NCI-H2171 treated with DMSO at 0.1 percent for 48 hours (cell line): ENCODE results near the gene ZBTB7A.

Experiments used
- DNase-seq: peaks from one replicate; lab custom pipeline; 2025; lab: John Stamatoyannopoulos, UW

ZBTB7A gene

GRCh38 chr19:4068047-4068966 is 1.6 kb upstream of the ZBTB7A start:
- no peak for DNase-seq

- peak; percentile 22 for DNase-seq
Observed at GRCh38 chr19:4067396-4068046, 822 bp upstream of the ZBTB7A start.

- DNase-seq = no peak
Observed at GRCh38 chr19:4066176-4066606, 508 bp downstream of the ZBTB7A start.

- DNase-seq = peak; percentile 92
Observed at GRCh38 chr19:4065430-4066175, 1.1 kb downstream of the ZBTB7A start.

- DNase-seq = peak; percentile 18
Observed at GRCh38 chr19:4064496-4065260, 2.0 kb downstream of the ZBTB7A start.

GRCh38 chr19:4064149-4064495 is 2.6 kb downstream of the ZBTB7A start:
- no peak for DNase-seq

GRCh38 chr19:4063369-4064148 is 3.1 kb downstream of the ZBTB7A start:
- DNase-seq = no peak

- DNase-seq = no peak
Observed at GRCh38 chr19:4062419-4063368, 4.0 kb downstream of the ZBTB7A start.

GRCh38 chr19:4061683-4062418 is 4.8 kb downstream of the ZBTB7A start:
- DNase-seq = no peak

GRCh38 chr19:4061178-4061682 is 5.5 kb downstream of the ZBTB7A start:
- no peak for DNase-seq

GRCh38 chr19:4060621-4061177 is 6.0 kb downstream of the ZBTB7A start:
- DNase-seq = no peak

- DNase-seq = peak; percentile 9
Observed at GRCh38 chr19:4059891-4060620, 6.6 kb downstream of the ZBTB7A start.

GRCh38 chr19:4059453-4059871 is 7.2 kb downstream of the ZBTB7A start:
- DNase-seq = no peak

GRCh38 chr19:4058693-4059452 is 7.8 kb downstream of the ZBTB7A start:
- peak; percentile 27 for DNase-seq

GRCh38 chr19:4057931-4058692 is 8.6 kb downstream of the ZBTB7A start:
- DNase-seq = no peak

- DNase-seq = no peak
Observed at GRCh38 chr19:4055209-4055552, 11.5 kb downstream of the ZBTB7A start.
